ENCODE measurements around the gene MX2.
A peak's percentile ranks its signal among the peaks of the same experiment; 100 is the strongest.

Gene MX2

GRCh38 chr21:41369920-41370839, 8.4 kb downstream of the MX2 start:
- no peak for DNase-seq (ENCODE audit: low read depth)
- peak overlapping the region; percentile 53 for H3K4me3 ChIP-seq (ENCODE audit: low read depth, low read length)
- TF ChIP-seq, protein P1, sequence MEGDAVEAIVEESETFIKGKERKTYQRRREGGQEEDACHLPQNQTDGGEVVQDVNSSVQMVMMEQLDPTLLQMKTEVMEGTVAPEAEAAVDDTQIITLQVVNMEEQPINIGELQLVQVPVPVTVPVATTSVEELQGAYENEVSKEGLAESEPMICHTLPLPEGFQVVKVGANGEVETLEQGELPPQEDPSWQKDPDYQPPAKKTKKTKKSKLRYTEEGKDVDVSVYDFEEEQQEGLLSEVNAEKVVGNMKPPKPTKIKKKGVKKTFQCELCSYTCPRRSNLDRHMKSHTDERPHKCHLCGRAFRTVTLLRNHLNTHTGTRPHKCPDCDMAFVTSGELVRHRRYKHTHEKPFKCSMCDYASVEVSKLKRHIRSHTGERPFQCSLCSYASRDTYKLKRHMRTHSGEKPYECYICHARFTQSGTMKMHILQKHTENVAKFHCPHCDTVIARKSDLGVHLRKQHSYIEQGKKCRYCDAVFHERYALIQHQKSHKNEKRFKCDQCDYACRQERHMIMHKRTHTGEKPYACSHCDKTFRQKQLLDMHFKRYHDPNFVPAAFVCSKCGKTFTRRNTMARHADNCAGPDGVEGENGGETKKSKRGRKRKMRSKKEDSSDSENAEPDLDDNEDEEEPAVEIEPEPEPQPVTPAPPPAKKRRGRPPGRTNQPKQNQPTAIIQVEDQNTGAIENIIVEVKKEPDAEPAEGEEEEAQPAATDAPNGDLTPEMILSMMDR (IDR thresholded peaks at IDR 0.05; ENCODE audit: low read depth, low read length, missing control alignments) = no peak

GRCh38 chr21:41370840-41371684, 9.2 kb downstream of the MX2 start:
- DNase-seq (ENCODE audit: low read depth) = no peak

DNA sequence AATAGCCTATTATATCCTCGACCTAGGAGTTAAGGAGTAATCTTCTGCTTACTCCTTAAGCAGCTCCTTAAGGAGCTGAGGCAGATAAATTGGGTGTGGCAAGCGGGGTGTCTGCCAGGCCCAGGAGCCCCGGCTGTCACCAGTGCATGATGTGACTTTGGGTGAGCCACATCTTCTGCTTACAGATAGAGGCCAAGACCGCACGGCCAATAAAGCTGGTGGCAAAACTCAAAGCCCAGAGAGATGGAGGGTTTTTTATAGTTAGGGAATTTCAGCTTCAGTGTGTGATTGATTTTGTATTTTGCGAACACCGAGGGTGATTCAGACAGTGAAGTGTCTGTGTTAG, 9.8 kb downstream of the MX2 start:
- no peak for DNase-seq (ENCODE audit: low read depth)
- no peak overlapping the region; the same call in 1 of the 2 replicates for H3K4me3 ChIP-seq (ENCODE audit: low read depth, low read length)
- TF ChIP-seq, protein P1 (IDR thresholded peaks at IDR 0.05; ENCODE audit: low read depth, low read length, missing control alignments) = no peak

More at GRCh38 chr21:41370840-41371684, 9.2 kb downstream of the MX2 start:
- TF ChIP-seq, protein P1 (IDR thresholded peaks at IDR 0.05; ENCODE audit: low read depth, low read length, missing control alignments) = no peak
- peak overlapping the region; percentile 18 for H3K4me3 ChIP-seq (ENCODE audit: low read depth, low read length)

- H3K4me3 ChIP-seq (ENCODE audit: low read depth, low read length) = no peak overlapping the region
- no peak for DNase-seq (ENCODE audit: low read depth)
- TF ChIP-seq, protein P1 (IDR thresholded peaks at IDR 0.05; ENCODE audit: low read depth, low read length, missing control alignments) = no peak
These were observed 11.4 kb downstream of the MX2 start for GRCh38 chr21:41373253-41373652.

- H3K4me3 ChIP-seq (ENCODE audit: low read depth, low read length) = no peak overlapping the region
- DNase-seq (ENCODE audit: low read depth) = no peak
- TF ChIP-seq, protein P1 (IDR thresholded peaks at IDR 0.05; ENCODE audit: low read depth, low read length, missing control alignments) = no peak
These were observed 11.9 kb downstream of the MX2 start for GRCh38 chr21:41373763-41374162.

DNA sequence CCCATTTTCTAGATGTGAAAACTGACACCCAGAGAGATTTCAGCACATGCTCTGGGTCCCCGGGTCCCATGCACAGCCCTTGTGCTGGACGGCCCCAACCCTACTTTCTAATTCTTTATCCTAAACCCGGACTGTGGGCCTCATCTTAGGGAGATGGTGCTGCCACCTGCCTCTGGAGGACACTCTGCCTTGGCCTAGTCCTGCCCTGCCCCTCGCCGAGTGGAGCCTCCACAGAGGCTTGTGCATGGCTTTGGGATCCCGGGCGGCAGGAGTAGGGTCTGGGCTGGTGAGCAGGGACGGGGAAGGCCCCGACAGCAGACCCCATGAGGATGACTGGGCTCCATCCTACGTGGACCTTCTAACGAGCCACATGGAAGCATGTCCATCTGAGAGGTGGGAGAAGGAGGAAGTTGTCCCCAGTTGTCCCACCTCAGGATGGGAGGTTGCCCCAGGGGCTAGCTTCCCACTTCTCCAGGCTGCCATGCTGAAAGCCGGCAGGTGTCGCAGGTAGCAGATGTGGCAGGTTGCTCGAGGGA, 12.4 kb downstream of the MX2 start:
- TF ChIP-seq, protein P1 (IDR thresholded peaks at IDR 0.05; ENCODE audit: low read depth, low read length, missing control alignments) = no peak
- H3K4me3 ChIP-seq (ENCODE audit: low read depth, low read length) = no peak overlapping the region
- no peak for DNase-seq (ENCODE audit: low read depth)

Data from GM12864 (cell line).